Endodermal cell (in vitro differentiated cells): ENCODE results near the gene TM4SF4. TPM values are rescaled to one million over a fixed set of nuclear protein-coding genes. Genes with fewer than 3 reads are reported as not detected.

Source experiments
- DNase-seq: peaks from one replicate; pipeline ENCODE4 v3.0.0-alpha.2; 2017
- H3K27ac ChIP-seq: 2 replicates; pipeline ENCODE4 v1.5.1; 2013; ENCODE audit warnings: mild to moderate bottlenecking, low read depth, low read length, moderate library complexity
- H3K27me3 ChIP-seq: 2 replicates; pipeline ENCODE4 v1.6.1; 2013; ENCODE audit warnings: mild to moderate bottlenecking, low read length, moderate library complexity; ENCODE audit not compliant: insufficient read depth, control insufficient read depth, poor library complexity, severe bottlenecking
- H3K36me3 ChIP-seq: 2 replicates; pipeline ENCODE4 v1.7.0; 2013; ENCODE audit warnings: mild to moderate bottlenecking, low read length, moderate library complexity; ENCODE audit not compliant: control insufficient read depth, insufficient read depth
- H3K4me1 ChIP-seq: one replicate; pipeline ENCODE4 v1.7.0; 2013; ENCODE audit warnings: low read length; ENCODE audit not compliant: control insufficient read depth, insufficient read depth
- H3K4me3 ChIP-seq: 2 replicates; pipeline ENCODE4 v1.5.1; 2013; ENCODE audit warnings: mild to moderate bottlenecking, low read length, moderate library complexity
- H3K9ac ChIP-seq: 2 replicates; pipeline ENCODE4 v1.6.1; 2013; ENCODE audit warnings: mild to moderate bottlenecking, low read length, moderate library complexity; ENCODE audit not compliant: poor library complexity, severe bottlenecking; ENCODE audit errors: extremely low read depth
- H3K9me3 ChIP-seq: 2 replicates; pipeline ENCODE4 v1.6.1; 2013; ENCODE audit warnings: mild to moderate bottlenecking, low read length, moderate library complexity; ENCODE audit not compliant: control insufficient read depth
- H3K27ac Mint-ChIP-seq: 2 replicates; pipeline ENCODE4 v1.8.0; 2020; ENCODE audit warnings: mixed read lengths
- H3K27me3 Mint-ChIP-seq: 2 replicates; pipeline ENCODE4 v1.8.0; 2021; ENCODE audit warnings: mild to moderate bottlenecking, mixed read lengths; ENCODE audit not compliant: insufficient read depth
- H3K36me3 Mint-ChIP-seq: 2 replicates; pipeline ENCODE4 v1.8.0; 2020; ENCODE audit warnings: low read depth, mixed read lengths
- H3K4me1 Mint-ChIP-seq: 2 replicates; pipeline ENCODE4 v1.8.0; 2020; ENCODE audit warnings: mixed read lengths
- H3K4me3 Mint-ChIP-seq: 2 replicates; pipeline ENCODE4 v1.8.0; 2020; ENCODE audit warnings: mild to moderate bottlenecking, moderate library complexity, mixed read lengths
- H3K9me3 Mint-ChIP-seq: 2 replicates; pipeline ENCODE4 v1.8.0; 2020; ENCODE audit warnings: mild to moderate bottlenecking, mixed read lengths
- WGBS, 2 experiments: methylation state at CpG; one replicate each; pipeline versions ENCODE4 v1.1.5 to v1.1.7; 2013; ENCODE audit warnings: missing lambda C conversion rate in 2 of 2, mixed read lengths in 1 of 2; ENCODE audit not compliant: insufficient coverage in 1 of 2, insufficient read length in 1 of 2; 5-methylcytosine and 5-hydroxymethylcytosine counted together
- total RNA-seq, 2 donors: library from RNA; stranded (reverse); fragmentation: NEBNext Ultra II Directional in 1 of 2; extraction: Animal tissue kit (Norgen Biotek cat#: 25700) in 1 of 2; gene quantifications; 2 replicates in 1 of 2; 3 replicates in 1 of 2; pipeline ENCODE4 v1.2.1, GENCODE V29; 2021
- TF ChIP-seq, protein P1 (sequence below): fragments of 200-600 bp; sonication (generic); conservative IDR thresholded peaks from 2 replicates; pipeline ENCODE4 v1.5.0; 2021; ENCODE audit warnings: antibody characterized with exemption, mild to moderate bottlenecking

Gene TM4SF4
- total RNA-seq, 2 donors from 2014 or later = not detected

DNA sequence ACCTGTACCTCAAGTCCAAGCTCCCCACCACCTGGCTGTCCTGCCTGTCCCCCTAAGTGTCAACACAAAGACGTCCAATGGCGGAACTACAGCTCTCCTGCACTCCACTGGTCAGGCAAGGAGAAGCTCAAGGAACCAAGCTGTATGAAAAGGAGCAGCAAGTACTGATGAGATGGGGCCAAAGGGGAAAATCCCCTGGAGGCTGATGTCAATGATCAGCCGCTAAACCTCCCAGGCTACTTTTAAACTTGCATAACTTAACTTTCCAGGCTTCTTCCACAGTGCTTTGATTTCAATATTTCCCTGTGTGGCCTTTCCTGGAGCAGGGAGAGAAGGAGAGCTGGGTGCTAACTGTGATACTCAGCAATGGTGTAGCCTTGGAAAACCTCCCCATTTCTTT is 35.0 kb downstream of the TM4SF4 start:
- no peaks in the 10 kb centered on the region for H3K36me3 ChIP-seq
- DNase-seq = no peak
- H3K27ac ChIP-seq = no peak overlapping the region
- Mint-ChIP-seq H3K9me3 (no peaks in the 10 kb centered on the region), H3K27ac (no peak overlapping the region), H3K27me3 (peaks cover 2% of the 10 kb centered on the region), H3K4me3 (no peak overlapping the region), H3K4me1 (peaks cover 26% of the 10 kb centered on the region), H3K36me3 (no peaks in the 10 kb centered on the region)
- no peaks in the 10 kb centered on the region for H3K4me1 ChIP-seq
- no peaks in the 10 kb centered on the region for H3K9me3 ChIP-seq
- no peak overlapping the region for H3K4me3 ChIP-seq
- no peaks in the 10 kb centered on the region for H3K27me3 ChIP-seq
- TF ChIP-seq, protein P1, sequence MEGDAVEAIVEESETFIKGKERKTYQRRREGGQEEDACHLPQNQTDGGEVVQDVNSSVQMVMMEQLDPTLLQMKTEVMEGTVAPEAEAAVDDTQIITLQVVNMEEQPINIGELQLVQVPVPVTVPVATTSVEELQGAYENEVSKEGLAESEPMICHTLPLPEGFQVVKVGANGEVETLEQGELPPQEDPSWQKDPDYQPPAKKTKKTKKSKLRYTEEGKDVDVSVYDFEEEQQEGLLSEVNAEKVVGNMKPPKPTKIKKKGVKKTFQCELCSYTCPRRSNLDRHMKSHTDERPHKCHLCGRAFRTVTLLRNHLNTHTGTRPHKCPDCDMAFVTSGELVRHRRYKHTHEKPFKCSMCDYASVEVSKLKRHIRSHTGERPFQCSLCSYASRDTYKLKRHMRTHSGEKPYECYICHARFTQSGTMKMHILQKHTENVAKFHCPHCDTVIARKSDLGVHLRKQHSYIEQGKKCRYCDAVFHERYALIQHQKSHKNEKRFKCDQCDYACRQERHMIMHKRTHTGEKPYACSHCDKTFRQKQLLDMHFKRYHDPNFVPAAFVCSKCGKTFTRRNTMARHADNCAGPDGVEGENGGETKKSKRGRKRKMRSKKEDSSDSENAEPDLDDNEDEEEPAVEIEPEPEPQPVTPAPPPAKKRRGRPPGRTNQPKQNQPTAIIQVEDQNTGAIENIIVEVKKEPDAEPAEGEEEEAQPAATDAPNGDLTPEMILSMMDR = no peak
- 93 to 100% methylated on average over 2 to 3 of the region's 3 CpGs for WGBS, 2 experiments
- no peak overlapping the region for H3K9ac ChIP-seq

DNA sequence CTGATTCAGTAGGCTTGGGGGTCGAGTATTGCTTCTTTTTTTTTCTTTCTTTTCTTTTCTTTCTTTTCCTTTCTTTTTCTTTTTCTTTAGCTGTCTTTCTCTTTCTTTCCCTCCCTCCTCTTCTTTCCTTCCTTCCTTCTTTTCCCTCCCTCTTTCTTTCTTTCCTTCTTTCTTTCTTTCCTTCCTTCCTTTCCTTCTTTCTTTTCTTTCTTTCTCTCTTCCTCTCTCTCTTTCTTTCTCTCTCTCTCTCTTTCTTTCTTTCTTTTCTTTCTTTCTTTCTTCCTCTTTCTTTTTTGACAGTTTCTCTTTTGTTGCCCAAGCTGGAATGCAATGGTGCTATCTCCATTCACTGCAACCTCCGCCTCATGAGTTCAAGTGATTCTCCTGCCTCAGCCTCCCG is 36.0 kb downstream of the TM4SF4 start:
- no peak for DNase-seq
- Mint-ChIP-seq H3K36me3 (no peaks in the 10 kb centered on the region), H3K27ac (no peak overlapping the region), H3K9me3 (no peaks in the 10 kb centered on the region), H3K4me1 (peaks cover 26% of the 10 kb centered on the region), H3K4me3 (no peak overlapping the region), H3K27me3 (peaks cover 2% of the 10 kb centered on the region)
- H3K9me3 ChIP-seq = no peaks in the 10 kb centered on the region
- no peaks in the 10 kb centered on the region for H3K36me3 ChIP-seq
- H3K4me3 ChIP-seq = no peak overlapping the region
- H3K27me3 ChIP-seq = no peaks in the 10 kb centered on the region
- H3K9ac ChIP-seq = no peak overlapping the region
- no peak overlapping the region for H3K27ac ChIP-seq
- H3K4me1 ChIP-seq = no peaks in the 10 kb centered on the region
- WGBS, 2 experiments = 82 to 88% methylated on average over 3 of the region's 3 CpGs
- TF ChIP-seq, protein P1 = no peak

DNA sequence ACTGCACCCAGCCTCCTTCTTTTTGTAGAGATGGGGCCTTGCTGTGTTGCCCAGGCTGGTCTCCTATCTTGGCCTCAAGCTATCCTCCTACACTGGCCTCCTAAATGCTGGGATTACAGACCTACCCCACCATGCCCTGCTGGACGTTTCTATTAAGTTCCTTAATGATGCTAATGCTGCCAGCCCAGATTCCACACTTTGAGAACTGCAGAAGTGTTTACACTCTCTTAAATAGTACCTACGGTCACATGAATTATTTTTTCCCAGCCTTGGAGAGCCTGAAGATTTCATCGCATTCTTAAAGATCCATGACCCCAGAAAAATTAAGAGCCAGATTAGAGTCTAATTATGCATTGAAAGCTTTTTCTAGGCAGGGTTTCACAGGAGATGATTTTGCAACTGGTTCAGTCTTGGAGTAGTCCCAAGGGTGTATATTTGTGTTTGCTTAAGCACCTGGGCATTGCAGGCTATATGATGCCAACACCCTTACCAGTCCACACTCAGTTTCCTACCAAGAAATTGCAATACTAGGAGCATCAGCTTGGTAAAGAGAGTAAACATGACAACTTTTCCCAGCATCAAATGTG is 36.6 kb downstream of the TM4SF4 start:
- Mint-ChIP-seq H3K36me3 (no peaks in the 10 kb centered on the region), H3K4me1 (peaks cover 26% of the 10 kb centered on the region), H3K27ac (no peak overlapping the region), H3K27me3 (peaks cover 2% of the 10 kb centered on the region), H3K4me3 (no peak overlapping the region), H3K9me3 (no peaks in the 10 kb centered on the region)
- TF ChIP-seq, protein P1 = no peak
- H3K36me3 ChIP-seq = no peaks in the 10 kb centered on the region
- no peaks in the 10 kb centered on the region for H3K4me1 ChIP-seq
- no peaks in the 10 kb centered on the region for H3K9me3 ChIP-seq
- H3K27ac ChIP-seq = no peak overlapping the region
- DNase-seq = no peak
- 88 to 94% methylated on average over 3 of the region's 3 CpGs for WGBS, 2 experiments
- H3K27me3 ChIP-seq = no peaks in the 10 kb centered on the region
- H3K9ac ChIP-seq = no peak overlapping the region
- no peak overlapping the region for H3K4me3 ChIP-seq
